SKM-1 treated with dmso at 0.1 percent for 144 hours (cell line): ENCODE data around the gene MYCBP2.
"Not testable (repeated sequence)": the region's sequence is repeated elsewhere in the genome, so short reads cannot be mapped to it uniquely, and the experiment has no call there.

Source experiments
- DNase-seq: peaks from one replicate; lab custom pipeline; 2025; ENCODE audit not compliant: unreplicated experiment; lab: John Stamatoyannopoulos, UW

MYCBP2 gene

GRCh38 chr13:77337159-77337558 lies 10.3 kb upstream of the MYCBP2 start:
- DNase-seq, result no peak

- DNase-seq, result no peak
These were observed 8.6 kb upstream of the MYCBP2 start for GRCh38 chr13:77335543-77335942.

GRCh38 chr13:77333594-77333993 lies 6.7 kb upstream of the MYCBP2 start:
- peak; percentile 71 for DNase-seq

- DNase-seq, result no peak
These were observed 4.5 kb upstream of the MYCBP2 start for GRCh38 chr13:77331421-77331820.

- no peak for DNase-seq
These were observed 3.2 kb upstream of the MYCBP2 start for GRCh38 chr13:77329911-77330584.

GRCh38 chr13:77329133-77329910 lies 2.4 kb upstream of the MYCBP2 start:
- DNase-seq, result peak; percentile 97

GRCh38 chr13:77328819-77329132 lies 1.9 kb upstream of the MYCBP2 start:
- no peak for DNase-seq

GRCh38 chr13:77325371-77325980 lies 1.4 kb downstream of the MYCBP2 start:
- DNase-seq, result no peak

- peak; percentile 81 for DNase-seq
These were observed 3.0 kb downstream of the MYCBP2 start for GRCh38 chr13:77323858-77324257.

GRCh38 chr13:77319536-77319935 lies 7.4 kb downstream of the MYCBP2 start:
- DNase-seq, result no peak

- no peak for DNase-seq
These were observed 8.2 kb downstream of the MYCBP2 start for GRCh38 chr13:77318741-77319140.

GRCh38 chr13:77316430-77316829 lies 10.5 kb downstream of the MYCBP2 start:
- no peak for DNase-seq

- not testable (repeated sequence) for DNase-seq
These were observed 11.4 kb downstream of the MYCBP2 start for GRCh38 chr13:77315509-77315908.

GRCh38 chr13:77313923-77314322 lies 13.0 kb downstream of the MYCBP2 start:
- DNase-seq, result no peak

GRCh38 chr13:77312311-77312710 lies 14.6 kb downstream of the MYCBP2 start:
- DNase-seq, result no peak

- no peak for DNase-seq
These were observed 16.2 kb downstream of the MYCBP2 start for GRCh38 chr13:77310579-77311279.

GRCh38 chr13:77310161-77310560 lies 16.7 kb downstream of the MYCBP2 start:
- no peak for DNase-seq

GRCh38 chr13:77309254-77309653 lies 17.6 kb downstream of the MYCBP2 start:
- no peak for DNase-seq

- no peak for DNase-seq
These were observed 20.4 kb downstream of the MYCBP2 start for GRCh38 chr13:77306458-77306857.

GRCh38 chr13:77305266-77305665 lies 21.6 kb downstream of the MYCBP2 start:
- peak; percentile 23 for DNase-seq

- no peak for DNase-seq
These were observed 26.5 kb downstream of the MYCBP2 start for GRCh38 chr13:77300176-77301037.
